ENCODE data around the gene CD7.

The CD7 gene

GRCh38 chr17:82328141-82328993 is 11.0 kb upstream of the CD7 start:
- DNase-seq (ENCODE audit: low read depth) = no peak

GRCh38 chr17:82327757-82328140 is 10.3 kb upstream of the CD7 start:
- DNase-seq (ENCODE audit: low read depth) = no peak

- no peak for DNase-seq (ENCODE audit: low read depth)
These were observed 9.9 kb upstream of the CD7 start for GRCh38 chr17:82327289-82327688.

GRCh38 chr17:82325286-82326180 is 8.1 kb upstream of the CD7 start:
- no peak for DNase-seq (ENCODE audit: low read depth)

GRCh38 chr17:82324566-82325285 is 7.3 kb upstream of the CD7 start:
- no peak for DNase-seq (ENCODE audit: low read depth)

- DNase-seq (ENCODE audit: low read depth) = no peak
These were observed 6.3 kb upstream of the CD7 start for GRCh38 chr17:82323514-82324234.

GRCh38 chr17:82322526-82323453 is 5.4 kb upstream of the CD7 start:
- no peak for DNase-seq (ENCODE audit: low read depth)

GRCh38 chr17:82321947-82322466 is 4.6 kb upstream of the CD7 start:
- DNase-seq (ENCODE audit: low read depth) = no peak

- peak; percentile 65 for DNase-seq (ENCODE audit: low read depth)
These were observed 3.8 kb upstream of the CD7 start for GRCh38 chr17:82320956-82321927.

GRCh38 chr17:82320140-82320840 is 2.9 kb upstream of the CD7 start:
- no peak for DNase-seq (ENCODE audit: low read depth)

GRCh38 chr17:82319619-82320062 is 2.2 kb upstream of the CD7 start:
- DNase-seq (ENCODE audit: low read depth) = no peak

GRCh38 chr17:82318772-82319606 is 1.6 kb upstream of the CD7 start:
- DNase-seq (ENCODE audit: low read depth) = no peak

- no peak for DNase-seq (ENCODE audit: low read depth)
These were observed 726 bp upstream of the CD7 start for GRCh38 chr17:82318169-82318498.

- no peak for DNase-seq (ENCODE audit: low read depth)
These were observed 586 bp downstream of the CD7 start for GRCh38 chr17:82316651-82317393.

- DNase-seq (ENCODE audit: low read depth) = no peak
These were observed 1.6 kb downstream of the CD7 start for GRCh38 chr17:82315703-82316358.

Measured in activated T-cell treated with anti-CD3 and anti-CD28 coated beads for 48 hours (primary cell).